ENCODE measurements around the gene THEMIS2.

THEMIS2 gene

DNA sequence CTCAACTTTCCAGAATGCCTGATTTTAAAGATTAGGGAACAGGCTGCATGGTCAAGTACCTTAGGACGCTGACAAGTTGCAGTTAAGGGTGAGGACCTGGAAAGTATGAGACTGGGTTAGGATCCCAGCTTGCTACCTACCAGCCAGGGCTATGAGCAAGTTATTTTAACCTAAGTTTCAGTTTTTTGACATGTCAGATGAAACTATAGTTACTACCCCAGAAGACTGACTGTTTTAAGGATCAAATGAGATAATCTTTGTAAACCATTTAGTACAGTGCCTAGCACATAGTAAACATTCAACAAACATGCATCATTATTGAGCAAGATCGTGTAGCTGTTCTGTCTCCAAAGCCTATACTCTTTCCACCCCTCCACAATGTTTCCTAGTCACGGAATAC is 14.4 kb downstream of the THEMIS2 start:
- no peak for DNase-seq

DNA sequence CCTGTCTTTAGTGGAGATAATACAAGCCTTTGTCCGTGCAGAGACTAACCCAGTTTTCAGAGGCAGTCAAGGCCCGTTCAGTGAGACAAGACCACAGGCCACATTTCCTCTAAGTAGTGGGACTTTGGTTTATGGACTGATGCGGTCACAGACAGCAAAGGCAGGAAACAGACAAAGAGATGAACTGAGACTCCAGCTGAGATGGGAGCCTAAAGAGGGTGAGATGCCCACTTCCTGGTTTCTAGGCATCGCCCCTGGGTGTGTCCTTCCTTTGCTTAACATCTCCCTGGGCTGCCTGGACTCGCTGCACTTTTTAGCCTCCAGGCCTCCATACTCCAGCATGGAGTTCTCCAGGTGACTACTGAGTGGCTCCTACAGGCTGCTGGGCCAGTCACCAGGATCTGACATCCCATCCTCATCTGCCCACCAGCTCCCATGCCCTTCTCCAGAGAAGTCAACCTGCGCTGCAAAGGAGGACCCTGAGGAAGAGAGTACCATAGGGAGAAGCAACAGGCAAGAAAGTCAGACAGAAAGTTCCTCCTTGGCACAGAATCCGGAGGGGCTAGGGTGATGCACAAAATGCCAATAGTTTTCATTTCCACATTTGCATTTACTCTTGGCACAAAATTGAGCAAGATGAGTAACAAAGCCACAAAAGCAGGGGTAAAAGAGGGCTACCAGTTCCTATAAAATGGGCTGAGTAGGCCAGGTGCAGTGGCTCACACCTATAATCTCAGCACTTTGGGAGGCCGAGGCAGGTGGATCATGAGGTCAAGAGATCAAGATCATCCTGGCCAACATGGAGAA is 15.1 kb downstream of the THEMIS2 start:
- no peak for DNase-seq

DNA sequence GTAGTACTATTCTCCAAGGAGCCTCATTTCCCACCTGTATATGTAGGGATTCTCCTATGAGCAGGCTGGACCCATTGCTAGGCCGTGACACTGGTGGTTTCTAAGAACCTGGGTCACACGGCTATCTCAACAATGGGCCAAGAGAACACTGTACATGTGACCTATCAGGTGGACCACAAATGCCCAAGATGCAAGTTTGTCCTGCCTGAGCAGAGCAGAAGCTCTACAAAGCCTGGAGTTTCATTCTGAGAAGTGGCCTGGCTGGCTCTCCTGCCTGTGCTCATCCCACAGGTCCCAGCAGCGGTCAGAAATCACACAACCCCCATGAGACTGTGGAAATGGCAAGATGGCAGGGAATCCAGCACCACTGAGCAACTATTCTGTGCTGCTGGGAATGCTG is 17.2 kb downstream of the THEMIS2 start:
- DNase-seq: no peak

DNA sequence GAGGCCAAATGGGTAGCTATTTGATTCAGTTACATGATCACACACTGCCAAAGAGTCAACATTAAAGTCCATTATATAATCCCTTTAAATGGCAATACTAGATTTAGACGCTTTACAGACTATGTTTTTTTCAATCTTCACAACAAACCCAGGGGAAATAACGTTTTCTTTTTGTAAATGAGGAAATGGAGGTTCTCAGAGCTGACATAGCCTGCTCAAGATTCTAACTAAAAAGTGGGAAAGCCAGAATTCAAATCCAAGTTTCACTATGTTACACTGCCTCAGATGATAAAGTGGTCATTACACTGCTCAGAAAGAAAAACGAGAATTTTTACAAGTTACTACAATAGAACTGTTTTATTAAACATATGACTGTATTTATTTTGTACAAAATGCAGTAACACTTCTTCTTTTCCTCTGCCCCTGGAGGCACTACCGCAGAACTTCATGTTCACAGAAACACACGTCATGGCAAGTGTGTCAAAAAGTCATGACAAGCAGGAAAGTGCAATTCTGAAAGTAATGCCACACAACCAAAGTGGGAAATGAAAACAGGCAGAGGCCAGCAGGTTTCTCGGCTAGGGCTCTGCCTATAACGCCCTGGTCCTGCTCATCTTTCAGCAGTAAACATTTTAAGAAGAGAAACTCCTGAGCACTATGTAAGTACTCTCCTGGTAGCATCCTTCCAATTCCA is 19.0 kb downstream of the THEMIS2 start:
- no peak for DNase-seq

DNA sequence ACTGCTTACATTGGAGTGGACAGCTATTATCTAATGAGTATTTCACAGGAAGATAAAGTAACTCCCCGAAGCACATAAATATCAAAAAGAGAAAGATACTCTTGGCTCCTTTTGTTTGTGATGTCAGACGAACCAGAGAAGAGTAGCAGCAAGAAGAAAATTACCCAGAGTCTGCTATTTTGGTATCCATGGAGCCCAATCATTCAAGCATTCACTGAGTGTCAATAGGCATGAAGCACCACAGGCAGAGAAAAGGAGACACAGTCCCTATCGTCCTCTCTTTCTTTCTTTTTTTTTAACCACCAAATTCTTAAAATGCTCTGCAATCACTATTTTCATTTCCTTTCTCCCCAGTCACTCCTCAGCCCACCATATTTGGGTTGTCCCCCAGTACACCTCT is 22.2 kb downstream of the THEMIS2 start:
- no peak for DNase-seq

DNA sequence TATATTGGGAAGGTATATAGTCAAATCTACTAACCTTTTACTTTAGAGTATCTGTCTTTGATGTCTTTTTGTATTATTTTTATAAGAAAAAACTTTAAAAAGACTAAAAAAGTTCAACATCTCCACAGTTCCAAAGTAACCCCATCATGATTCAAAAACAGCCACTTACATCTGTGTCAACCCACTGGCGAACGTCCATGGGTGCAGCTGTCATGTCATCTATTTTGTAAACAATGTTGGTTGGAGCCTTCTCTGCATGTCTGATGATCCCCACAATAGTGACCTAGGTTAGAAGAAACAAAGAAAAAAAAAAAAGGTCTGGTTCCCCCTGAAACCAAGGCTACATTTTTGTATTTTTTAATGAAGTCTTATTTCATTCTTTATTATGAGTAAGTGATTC is 34.4 kb downstream of the THEMIS2 start:
- DNase-seq: no peak

DNA sequence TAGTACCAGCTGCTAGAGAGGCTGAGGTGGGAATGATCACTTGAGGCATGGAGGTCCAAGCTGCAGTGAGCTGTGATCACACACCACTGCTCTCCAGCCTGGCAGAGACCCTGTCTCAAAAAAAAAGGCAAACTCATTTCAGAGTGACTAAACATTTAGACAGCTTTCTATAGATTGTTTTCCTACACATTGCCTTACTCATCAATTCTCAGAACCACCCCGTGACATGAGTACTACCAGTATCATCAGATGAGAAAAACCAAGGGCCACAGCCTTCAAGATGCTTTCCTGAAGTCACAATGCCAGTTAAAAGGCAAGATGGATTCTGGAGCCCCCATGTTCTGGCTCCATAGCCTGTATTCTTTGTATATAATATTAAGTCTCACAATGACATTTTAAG is 40.1 kb downstream of the THEMIS2 start:
- no peak for DNase-seq

DNA sequence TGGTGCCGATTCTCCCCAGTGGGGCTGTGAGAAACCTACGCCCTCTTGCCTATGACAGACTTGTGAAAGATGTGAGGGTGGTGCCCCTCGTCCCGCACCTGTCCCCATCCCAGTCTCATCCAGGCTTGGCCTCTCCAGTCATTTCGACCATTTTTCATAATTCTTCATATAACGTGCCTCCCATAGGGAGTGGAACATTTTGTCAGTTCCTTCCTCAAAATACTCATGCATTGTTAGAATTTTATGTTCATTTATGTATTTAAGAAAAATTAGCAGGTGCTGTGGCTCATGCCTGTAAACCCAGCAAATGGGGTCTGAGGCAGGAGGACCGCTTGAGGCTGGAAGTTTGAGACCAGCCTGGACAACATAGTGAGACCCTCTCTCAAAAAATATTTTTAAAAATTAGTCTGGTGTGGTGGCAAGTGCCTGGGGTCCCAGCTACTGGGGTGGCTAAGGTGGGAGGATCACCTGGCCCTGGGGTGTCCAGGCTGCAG is 42.8 kb downstream of the THEMIS2 start:
- no peak for DNase-seq

DNA sequence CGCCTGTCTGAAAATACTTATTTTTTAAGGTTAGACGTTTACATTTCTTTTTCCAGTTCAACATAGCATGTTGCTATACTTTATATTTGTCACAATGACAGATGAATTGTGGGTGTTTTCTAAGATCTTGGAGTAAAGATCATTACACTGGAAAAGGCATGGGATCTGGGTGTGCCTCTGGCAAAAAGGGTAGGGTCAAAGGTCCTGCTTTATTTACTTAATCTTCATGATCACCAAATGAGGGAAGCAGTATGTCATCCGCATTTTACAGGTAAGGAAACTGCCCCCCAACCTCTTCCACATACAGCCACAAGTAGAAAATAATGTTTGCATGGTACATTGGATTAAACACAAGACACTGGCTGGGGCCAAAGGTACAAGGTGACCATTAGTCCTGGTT is 49.9 kb downstream of the THEMIS2 start:
- no peak for DNase-seq

DNA sequence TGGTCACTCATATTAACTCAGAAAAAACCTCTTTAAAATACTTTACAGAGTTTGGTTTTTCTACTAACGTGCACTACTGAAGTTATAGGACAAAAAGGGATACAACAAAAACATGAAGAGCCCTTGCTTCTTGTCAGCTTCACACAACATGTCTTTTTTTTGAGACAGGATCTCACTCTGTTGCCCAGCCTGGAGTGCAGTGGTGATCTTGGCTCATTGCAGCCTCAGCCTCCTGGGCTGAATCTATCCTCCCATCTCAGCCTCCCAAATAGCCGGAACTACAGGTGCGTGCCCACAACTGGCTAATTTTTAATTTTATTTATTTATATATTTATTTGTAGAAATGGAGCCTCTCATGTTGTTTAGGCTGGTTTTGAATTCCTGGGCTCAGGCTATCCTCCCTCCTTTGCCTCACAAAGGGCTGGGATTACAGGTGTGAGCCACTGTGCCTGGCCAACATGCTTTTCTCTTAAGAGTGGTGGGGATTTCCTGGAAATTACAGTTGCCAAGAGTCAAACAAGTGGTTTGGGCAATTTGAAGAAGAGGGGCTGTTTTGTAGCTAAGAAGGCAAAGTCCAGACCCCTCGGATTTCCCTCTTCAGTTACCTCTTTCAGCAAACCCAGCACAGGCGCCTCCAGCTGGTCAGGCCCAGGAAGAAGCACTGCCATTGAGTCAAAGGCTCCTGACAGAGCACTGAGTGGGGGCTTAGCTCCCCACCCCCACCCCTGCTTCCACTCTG is 56.0 kb downstream of the THEMIS2 start:
- no peak for DNase-seq

DNA sequence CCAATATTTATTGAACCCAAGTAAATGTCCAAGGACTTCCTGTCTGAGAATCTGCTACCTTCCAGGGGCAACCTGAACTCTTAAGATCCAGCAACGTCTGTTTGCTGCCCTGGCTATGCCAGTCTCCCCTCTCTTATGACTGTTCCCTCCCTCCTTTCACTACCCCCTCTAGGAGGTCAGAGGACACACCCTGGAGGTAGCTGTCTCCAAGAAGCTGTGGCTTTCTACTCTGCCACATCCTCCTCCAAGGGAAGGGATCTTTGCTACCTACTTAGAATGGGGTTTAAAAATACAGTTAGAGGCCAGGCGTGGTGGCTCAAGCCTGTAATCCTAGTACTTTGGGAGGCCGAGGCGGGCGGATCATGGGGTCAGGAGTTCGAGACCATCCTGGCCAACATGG is 58.8 kb downstream of the THEMIS2 start:
- DNase-seq: no peak

DNA sequence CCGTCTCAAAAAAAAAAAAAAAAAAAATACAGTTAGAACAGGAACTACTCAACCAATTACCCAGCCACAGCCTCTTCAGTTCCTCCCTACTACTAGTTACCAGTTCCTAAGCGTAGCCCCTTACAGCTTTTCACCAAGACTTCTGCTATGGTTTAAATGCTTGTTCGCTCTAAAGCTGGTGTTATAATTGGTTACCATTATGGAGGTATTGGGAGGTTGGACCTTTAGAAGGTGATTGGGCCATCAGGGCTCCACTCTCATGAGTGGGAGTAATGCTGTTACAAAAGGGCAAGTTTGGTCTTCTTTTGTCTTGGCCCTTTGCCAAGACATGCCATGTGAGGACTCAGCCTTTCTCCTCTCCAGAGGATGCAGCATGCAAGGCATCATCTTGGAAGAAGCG is 59.4 kb downstream of the THEMIS2 start:
- DNase-seq: no peak

DNA sequence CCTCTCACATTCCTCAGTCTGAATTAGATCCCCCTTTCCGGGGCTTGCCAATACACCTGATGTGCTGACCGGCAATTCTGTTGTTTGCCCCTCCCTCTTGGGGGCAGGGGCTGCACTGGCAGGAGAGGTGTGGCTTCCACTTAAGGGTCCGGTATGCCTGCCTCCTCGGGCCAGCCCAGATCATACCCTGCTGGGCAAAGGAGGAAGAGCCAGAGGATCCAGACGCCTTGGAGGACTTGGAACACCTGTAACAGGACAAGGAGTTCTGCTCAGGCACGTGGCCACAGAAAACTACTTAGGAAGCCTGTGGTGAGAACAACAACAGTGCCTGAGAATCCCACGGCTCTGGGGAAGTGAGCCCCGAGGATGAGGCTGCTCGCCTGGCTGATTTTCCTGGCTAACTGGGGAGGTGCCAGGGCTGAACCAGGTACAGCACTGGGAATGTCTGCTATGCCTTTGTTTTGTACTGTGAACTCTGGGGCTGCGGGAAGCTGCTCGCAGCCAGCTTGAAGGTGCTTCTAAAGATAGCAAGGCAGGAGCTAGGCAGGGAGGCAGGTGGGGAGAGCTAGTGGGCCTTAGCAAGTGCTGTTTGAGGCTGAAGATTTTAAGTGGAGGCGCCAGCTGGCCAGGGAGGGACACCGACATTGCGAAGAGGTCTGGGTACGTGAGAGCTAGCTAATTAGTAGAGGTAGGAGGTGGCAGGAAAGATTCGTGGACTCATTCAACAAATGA is 62.6 kb downstream of the THEMIS2 start, which contains the start of gene SMPDL3B:
Gene SMPDL3B, plus strand, starts transcription at position 183 of the 732 bp plus-strand sequence. Its CDS starts 184 bp downstream, at position 367.
- no peak for DNase-seq

DNA sequence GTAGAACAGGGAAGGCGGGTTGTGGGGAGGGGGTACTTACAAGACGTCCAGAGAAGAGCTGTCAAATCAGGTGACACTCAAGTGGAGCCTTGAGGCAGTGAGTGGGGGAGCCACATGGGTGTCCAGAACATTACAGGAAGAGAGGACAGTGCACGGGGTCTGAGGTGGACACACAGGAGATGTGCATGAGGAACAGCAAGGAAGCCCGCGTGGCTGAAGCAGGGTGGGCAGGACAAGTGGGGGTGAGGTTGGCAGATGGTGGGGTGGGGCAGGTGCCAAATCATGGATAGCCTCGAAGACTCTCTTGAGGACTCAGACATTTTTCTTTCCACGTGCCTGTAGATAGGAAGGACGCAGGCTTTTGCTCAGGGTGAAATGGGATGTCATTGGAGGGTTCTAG is 63.4 kb downstream of the THEMIS2 start:
- no peak for DNase-seq

All from NCI-H1092 treated with DMSO at 0.1 percent for 48 hours (cell line).